Thyroid gland (tissue), 4 donors: ENCODE results near the gene CCNQ.

Experiments used
- POLR2A ChIP-seq, 2 donors: fragments of 450-650 bp; IDR thresholded peaks; one replicate each; pipeline ENCODE4 v1.6.1; 2017; ENCODE audit warnings: antibody characterized with exemption in 2 of 2, mild to moderate bottlenecking in 2 of 2, moderate library complexity in 1 of 2
- TF ChIP-seq, protein P1 (sequence below), 6 experiments: fragments of 200-600 bp in 3 of 6; fragments of 450-650 bp in 3 of 6; sonication (generic) in 3 of 6; IDR thresholded peaks; one replicate each; pipeline ENCODE4 v1.5.1; 2016 to 2019; ENCODE audit warnings: antibody characterized with exemption in 6 of 6, mild to moderate bottlenecking in 2 of 6, inconsistent platforms in 1 of 6, moderate library complexity in 1 of 6

DNA sequence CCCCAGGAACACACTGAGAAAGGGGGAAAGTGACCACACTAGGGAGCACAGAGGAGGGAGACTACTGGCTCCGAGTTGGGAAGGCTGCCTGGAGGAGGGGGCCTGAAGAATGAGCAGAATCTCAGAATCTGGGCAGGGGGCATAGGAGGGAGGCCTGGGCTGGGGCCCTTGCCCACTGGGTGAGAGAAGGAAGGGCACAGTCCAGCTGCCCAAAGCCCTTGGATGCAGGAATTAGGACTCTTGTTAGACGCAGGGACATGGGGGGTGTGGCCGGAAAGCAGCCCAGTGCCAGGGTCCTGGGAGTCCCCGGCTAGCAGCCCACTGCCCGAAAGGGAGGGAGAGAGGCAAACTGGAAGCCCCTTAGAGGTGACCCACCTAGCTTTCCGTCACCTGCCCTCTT lies 46.2 kb upstream of the CCNQ start:
- TF ChIP-seq, protein P1, sequence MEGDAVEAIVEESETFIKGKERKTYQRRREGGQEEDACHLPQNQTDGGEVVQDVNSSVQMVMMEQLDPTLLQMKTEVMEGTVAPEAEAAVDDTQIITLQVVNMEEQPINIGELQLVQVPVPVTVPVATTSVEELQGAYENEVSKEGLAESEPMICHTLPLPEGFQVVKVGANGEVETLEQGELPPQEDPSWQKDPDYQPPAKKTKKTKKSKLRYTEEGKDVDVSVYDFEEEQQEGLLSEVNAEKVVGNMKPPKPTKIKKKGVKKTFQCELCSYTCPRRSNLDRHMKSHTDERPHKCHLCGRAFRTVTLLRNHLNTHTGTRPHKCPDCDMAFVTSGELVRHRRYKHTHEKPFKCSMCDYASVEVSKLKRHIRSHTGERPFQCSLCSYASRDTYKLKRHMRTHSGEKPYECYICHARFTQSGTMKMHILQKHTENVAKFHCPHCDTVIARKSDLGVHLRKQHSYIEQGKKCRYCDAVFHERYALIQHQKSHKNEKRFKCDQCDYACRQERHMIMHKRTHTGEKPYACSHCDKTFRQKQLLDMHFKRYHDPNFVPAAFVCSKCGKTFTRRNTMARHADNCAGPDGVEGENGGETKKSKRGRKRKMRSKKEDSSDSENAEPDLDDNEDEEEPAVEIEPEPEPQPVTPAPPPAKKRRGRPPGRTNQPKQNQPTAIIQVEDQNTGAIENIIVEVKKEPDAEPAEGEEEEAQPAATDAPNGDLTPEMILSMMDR (IDR thresholded peaks at IDR 0.05), result no peak
- no peak for TF ChIP-seq POLR2A (IDR thresholded peaks at IDR 0.05)
